CD4-positive, alpha-beta T cell treated with Interleukin-15 for 4 hours (primary cell): ENCODE results near the gene EFNA5.

Experiments used
- DNase-seq: peaks from one replicate; pipeline ENCODE4 v3.0.0-alpha.2; 2020; ENCODE audit warnings: low spot score

EFNA5 gene

GRCh38 chr5:107544476-107544875, 126.3 kb downstream of the EFNA5 start:
- no peak for DNase-seq

GRCh38 chr5:107543868-107544267, 126.9 kb downstream of the EFNA5 start:
- DNase-seq, result no peak

GRCh38 chr5:107542831-107543231, 127.9 kb downstream of the EFNA5 start:
- DNase-seq, result no peak

- no peak for DNase-seq
Measured at GRCh38 chr5:107542428-107542827, 128.3 kb downstream of the EFNA5 start.

- no peak for DNase-seq
Measured at GRCh38 chr5:107541400-107541799, 129.3 kb downstream of the EFNA5 start.

- no peak for DNase-seq
Measured at GRCh38 chr5:107539726-107540330, 130.9 kb downstream of the EFNA5 start.

- no peak for DNase-seq
Measured at GRCh38 chr5:107538805-107539445, 131.8 kb downstream of the EFNA5 start.

- DNase-seq, result no peak
Measured at GRCh38 chr5:107538331-107538730, 132.4 kb downstream of the EFNA5 start.

- no peak for DNase-seq
Measured at GRCh38 chr5:107535849-107536248, 134.9 kb downstream of the EFNA5 start.

- DNase-seq, result no peak
Measured at GRCh38 chr5:107533910-107534876, 136.5 kb downstream of the EFNA5 start.

GRCh38 chr5:107532916-107533315, 137.8 kb downstream of the EFNA5 start:
- no peak for DNase-seq

- DNase-seq, result no peak
Measured at GRCh38 chr5:107532169-107532878, 138.4 kb downstream of the EFNA5 start.

GRCh38 chr5:107531308-107531707, 139.4 kb downstream of the EFNA5 start:
- no peak for DNase-seq

GRCh38 chr5:107529618-107530017, 141.1 kb downstream of the EFNA5 start:
- no peak for DNase-seq

GRCh38 chr5:107526270-107526937, 144.3 kb downstream of the EFNA5 start:
- DNase-seq, result no peak

- DNase-seq, result no peak
Measured at GRCh38 chr5:107524111-107524510, 146.6 kb downstream of the EFNA5 start.

- no peak for DNase-seq
Measured at GRCh38 chr5:107523029-107523680, 147.6 kb downstream of the EFNA5 start.

- DNase-seq, result no peak
Measured at GRCh38 chr5:107522456-107522855, 148.3 kb downstream of the EFNA5 start.

- DNase-seq, result peak; percentile 45
Measured at GRCh38 chr5:107519900-107520354, 150.8 kb downstream of the EFNA5 start.

- no peak for DNase-seq
Measured at GRCh38 chr5:107518616-107519015, 152.1 kb downstream of the EFNA5 start.

GRCh38 chr5:107518190-107518589, 152.5 kb downstream of the EFNA5 start:
- no peak for DNase-seq
